GM21526 (cell line): ENCODE data around the gene BCR.

Experiments used
- ATAC-seq: cut with Tn5 transposase; IDR thresholded peaks from one replicate; pipeline ENCODE4 v1.9.1; 2021; ENCODE audit warnings: moderate library complexity; ENCODE audit not compliant: unreplicated experiment, low FRiP score

BCR gene

GRCh38 chr22:23150762-23151161, 29.5 kb upstream of the BCR start:
- ATAC-seq: no peak

DNA sequence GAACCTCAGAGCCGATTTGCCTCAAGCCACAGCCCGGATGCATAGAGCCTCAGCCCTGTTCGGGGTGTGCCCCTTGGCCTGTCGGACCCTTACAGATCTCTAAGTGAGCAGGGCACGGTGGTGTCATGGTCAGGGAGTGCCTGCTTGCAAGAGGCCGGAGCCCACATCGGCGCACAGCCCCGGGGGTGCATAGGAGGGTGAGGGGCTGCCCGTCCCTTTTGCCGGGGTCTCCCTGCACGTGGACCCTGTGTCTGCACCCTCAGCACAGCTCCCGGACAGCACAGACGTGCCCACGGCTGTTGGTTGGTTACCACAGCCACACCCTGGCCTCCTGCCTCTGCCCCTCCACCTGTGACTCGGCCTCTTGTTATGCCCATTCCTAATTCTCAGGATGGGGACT, 28.5 kb upstream of the BCR start:
- no peak for ATAC-seq

DNA sequence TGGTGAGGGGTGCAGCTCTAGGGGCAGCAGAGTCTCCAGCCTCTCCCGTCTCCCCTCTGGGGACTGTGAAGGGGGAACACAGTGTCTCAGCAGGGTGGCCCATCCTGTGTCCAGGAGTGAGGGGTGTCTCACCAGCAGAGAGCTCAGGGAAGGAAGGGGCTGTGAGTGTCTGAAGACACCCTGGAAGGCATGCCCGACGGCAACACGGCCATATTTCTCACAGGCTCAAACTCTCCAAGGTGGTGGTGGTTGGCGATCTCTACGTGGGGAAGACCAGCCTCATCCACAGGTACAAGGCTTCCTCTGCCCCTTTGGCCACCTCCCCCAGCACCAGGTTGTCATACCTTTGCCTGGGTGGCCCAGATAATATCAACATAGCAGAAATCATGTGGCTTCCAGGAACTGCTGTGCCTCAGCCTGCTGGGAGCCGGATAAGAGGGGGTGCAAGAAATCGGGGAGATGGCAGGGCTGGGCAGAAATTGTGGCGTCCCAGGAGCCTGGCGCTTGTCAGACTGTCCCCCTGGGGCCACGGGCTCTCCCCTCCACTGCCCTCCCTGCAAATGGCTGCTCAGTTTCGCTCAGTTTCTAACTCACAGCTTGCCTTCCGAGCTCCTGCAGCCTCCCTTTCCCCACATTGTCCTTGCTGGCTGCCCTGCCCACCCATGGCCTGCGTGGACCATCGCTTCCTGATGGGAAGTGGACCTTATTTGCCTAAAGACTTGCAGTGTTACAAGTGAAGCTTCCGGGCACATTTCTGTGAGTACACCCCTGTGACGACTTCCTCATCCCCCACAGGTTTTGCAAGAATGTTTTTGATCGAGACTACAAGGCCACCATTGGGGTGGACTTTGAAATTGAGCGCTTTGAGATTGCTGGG, 27.8 kb upstream of the BCR start:
- ATAC-seq: no peak

DNA sequence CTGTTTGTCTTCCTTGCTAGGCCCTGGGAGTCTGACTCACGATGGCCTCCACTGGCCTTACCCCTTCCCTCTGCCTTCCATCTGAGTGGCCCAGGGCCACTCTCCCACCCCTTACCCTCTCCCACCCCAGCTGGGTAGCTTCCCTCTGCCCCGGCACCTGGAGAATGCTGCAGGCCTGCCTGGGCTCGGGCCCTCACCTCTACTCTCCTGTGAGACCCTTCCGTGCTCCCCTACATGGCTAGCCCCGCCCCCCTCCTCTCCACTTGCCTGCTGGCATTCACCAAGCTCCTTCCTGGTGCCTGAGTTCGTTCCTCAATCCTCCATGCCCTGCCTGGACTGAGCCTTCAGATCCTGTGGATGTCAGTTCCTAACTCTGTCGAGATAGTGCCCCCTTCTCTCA, 26.3 kb upstream of the BCR start:
- ATAC-seq: no peak

DNA sequence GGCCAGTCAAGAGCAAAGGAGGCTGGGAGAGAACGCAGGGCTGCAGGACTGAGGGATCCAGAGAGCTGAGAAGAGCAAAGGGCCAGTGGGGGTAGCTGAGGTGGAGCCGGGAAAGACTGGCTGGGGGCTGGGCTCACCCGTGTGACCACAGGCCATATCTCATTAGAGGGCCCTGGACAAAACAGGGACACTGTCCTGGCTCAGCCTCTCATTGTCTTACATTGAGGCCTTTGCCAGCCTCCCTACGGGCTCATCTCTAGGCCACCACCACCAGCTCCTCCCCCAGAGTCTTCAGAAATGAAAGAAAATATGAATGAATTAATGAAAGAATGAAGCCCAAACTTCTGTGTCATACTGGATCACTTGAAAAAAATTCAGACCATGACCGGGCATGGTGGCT, 25.8 kb upstream of the BCR start:
- ATAC-seq: no peak

GRCh38 chr22:23155143-23155542, 25.2 kb upstream of the BCR start:
- no peak for ATAC-seq

DNA sequence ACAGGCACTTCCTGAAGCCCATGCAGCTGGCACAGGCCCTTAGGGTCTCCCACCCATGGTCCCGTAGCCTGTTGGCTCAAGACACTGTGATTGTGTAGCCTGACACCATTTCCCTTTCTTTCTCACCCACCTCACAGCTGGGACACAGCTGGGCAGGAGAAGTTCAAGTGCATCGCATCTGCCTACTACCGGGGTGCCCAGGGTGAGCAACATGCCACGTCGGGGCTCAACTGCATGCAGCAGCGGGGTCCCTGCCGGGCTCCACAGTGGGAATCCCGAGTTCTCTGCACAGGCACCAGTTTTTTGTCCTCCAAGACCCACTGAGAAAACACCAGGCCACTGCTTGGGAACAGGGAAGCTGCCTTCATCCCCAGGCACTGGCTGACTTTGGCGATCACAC, 24.5 kb upstream of the BCR start:
- no peak for ATAC-seq

DNA sequence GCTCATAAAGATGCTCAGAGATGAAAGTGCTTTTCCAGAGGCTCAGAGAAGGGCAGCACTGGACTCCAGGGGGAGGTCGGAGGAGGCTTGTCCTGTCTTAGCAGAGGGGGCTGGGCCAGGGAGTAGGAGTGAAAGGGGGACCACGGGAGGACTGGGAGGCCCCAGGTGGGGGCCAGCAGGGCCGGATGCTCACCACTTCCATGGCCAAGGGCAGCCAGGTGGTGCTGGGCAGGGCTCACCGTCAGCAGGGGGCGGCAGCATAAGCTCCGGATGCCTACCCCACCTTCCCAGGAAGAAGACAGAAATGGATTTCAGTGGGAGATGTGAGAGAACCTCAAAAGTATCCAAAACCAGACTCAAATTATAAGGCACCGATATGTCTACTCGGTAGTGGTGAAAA, 24.0 kb upstream of the BCR start:
- no peak for ATAC-seq

DNA sequence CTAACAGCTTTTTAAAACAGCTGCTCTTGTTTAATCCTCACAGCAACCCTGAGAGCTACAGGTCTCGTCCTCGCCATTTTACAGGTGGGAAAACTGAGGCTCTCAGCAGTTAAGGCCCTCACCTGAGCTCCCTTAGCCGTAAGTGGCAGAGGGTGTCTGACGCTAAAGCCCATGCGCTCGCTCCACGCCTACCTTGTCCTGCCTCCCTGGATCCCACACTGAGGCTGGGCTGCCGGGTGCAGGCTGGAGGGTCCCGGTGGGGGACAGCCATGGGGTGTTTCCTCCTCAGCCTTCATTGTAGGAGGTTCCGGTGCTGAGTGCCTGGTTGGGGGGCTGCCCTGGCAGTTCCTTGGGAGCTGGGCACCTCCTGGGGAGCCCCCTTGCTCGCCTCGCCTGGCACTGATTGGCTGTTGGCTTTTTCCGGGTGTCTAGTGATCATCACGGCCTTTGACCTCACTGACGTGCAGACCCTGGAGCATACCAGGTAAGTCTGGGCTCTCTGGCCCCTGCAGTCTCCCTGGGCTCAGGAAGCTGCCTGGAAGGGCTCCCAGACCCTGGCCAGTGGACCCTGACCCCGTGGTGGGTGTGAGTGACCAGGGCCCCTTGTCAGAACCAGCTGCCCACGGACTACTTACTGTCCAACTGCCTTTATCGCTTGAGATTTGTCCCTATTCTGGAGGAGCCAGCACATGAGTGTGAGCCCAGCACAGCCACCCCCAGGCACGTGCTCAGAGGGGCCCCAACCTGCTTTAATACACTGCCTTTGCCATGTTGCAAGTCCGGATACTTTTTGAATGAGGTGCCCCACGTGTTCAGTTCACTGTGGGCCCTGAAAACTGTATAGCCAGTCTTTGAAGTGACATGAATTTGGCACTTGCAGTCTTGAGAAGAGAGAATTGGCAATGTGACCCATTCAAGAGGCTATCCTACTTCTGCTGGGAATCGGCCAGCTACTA, 22.5 kb upstream of the BCR start:
- no peak for ATAC-seq

DNA sequence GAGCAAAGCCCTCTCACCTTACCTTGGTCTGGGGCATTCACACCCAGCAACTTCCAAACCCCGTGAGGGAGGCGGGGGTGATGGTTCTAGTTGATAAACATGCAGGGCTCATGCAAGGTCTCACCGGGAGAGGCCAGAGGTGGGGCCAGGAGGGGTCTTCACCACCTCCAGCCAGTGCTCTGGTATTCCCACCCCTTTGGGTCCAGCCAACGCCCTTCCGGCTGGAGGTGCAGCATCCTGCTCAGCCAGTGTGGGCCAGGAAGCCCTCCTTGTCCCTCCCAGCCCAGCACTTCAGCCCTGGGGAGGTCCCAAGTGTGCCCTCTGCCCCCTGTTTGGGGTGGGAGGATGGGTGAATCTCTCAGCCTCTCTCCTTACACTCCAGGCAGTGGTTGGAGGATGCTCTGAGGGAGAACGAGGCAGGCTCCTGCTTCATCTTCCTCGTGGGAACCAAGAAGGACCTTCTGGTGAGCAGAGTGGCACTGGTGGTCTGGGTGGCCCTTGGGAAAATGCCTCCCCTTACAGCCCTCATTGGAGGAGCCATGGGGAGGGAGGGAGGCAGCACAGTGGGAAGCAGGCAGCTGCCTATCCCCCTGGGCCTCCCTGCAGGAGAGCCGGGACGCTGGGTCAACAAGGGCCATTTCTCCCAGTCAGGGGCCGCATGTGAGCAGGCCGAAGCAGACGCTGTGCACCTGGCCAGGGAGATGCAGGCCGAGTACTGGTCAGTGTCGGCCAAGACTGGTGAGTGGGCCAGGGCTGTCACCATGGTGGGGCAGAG, 21.6 kb upstream of the BCR start:
- no peak for ATAC-seq

DNA sequence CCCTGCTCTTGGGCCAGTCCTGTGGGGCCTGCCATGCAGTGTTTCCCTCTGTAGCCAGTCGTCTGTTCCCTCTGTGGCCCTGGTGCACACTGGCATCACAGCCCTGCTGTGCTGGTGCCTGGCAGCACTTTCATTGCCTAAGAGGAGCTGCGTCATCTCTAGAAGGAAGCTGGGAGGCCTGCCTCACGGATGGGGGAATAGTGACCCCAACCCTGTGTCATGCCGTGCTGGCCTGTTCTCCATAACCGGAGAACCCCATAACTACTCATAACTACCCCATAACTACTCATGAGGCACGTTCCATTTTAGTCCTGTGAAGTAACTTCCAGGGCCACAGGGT, 21.0 kb upstream of the BCR start:
- no peak for ATAC-seq

- ATAC-seq: no peak
These were observed 19.3 kb upstream of the BCR start for GRCh38 chr22:23161029-23161428.

DNA sequence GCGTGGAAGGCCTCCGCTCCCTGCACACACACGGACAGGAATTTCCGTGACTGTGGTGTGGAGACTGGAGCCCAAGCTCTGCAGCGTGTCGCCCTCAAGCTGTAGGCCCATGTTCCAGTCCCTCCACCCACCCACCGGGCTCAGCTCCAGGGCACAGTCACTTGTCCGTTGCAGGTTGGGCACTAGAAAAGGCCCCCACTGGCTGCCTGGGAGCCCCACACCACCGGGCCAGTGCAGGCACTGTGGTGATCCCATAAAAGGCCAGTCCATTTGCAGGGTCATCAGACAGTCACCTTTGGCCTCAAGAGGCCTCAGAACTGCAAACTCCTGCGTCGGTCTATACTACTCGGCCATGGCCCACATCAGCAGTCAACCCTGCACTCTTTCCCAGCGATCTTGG, 18.7 kb upstream of the BCR start:
- ATAC-seq: no peak

- ATAC-seq: no peak
These were observed 16.6 kb upstream of the BCR start for GRCh38 chr22:23163665-23164064.

DNA sequence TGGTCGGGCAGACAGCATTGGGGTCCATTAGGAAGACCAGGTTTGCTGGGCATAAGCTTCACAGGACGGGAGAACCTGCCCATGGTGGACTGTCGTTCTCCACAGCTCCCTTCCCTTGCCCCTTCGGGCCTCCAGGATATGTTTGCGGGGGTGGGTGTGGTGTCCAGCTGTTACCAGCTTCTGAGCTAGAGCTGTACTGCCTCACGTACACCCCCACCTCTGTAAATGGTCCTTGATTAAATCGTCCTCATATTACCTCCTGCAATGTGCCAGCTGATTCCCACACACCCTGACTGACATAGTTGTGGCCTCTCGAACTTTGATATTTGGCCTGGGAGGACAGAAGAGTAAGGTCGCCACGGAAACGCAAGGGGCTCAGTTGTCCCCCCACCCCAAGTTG, 16.2 kb upstream of the BCR start:
- no peak for ATAC-seq

GRCh38 chr22:23166042-23166831, 14.1 kb upstream of the BCR start:
- no peak for ATAC-seq

GRCh38 chr22:23166841-23167616, 13.3 kb upstream of the BCR start:
- ATAC-seq: no peak

- ATAC-seq: no peak
These were observed 11.8 kb upstream of the BCR start for GRCh38 chr22:23168391-23169042.

DNA sequence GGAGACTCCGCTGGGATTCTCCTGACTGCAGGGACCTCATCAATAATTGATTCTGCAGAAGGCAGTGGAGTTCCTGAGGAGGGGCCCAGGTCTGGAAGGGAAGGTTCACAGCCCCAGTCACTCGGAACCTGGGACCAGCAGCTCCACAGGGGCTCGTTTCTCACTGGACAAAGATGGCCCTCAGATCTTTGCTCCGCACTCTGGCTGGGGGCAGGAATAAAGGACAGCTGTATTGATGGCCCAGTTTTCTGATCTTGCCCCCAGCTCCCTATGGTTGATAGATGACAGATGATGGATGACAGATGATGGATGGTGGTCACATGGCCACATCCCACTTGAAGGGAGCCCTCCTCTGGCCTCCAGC, 11.3 kb upstream of the BCR start:
- ATAC-seq: no peak
